ENCODE data around the gene IFT80. TPM values are rescaled to one million over a fixed set of nuclear protein-coding genes. Genes with fewer than 3 reads are reported as not detected.
"Not testable (repeated sequence)": the region's sequence is repeated elsewhere in the genome, so short reads cannot be mapped to it uniquely, and the experiment has no call there.

Gene IFT80
- total RNA-seq, 2 experiments from 2014 or later: 9.3 to 9.9 TPM

- no peaks in the 10 kb centered on the region for H3K27me3 Mint-ChIP-seq (ENCODE audit: low read depth)
- H3K9me3 Mint-ChIP-seq: no peaks in the 10 kb centered on the region
- DNase-seq: no peak
- no peak overlapping the region for H3K4me3 Mint-ChIP-seq
- H3K36me3 Mint-ChIP-seq (ENCODE audit: low read depth): peaks cover 9% of the 10 kb centered on the region
- CTCF ChIA-PET: no interaction called here
- no peak overlapping the region for H3K27ac Mint-ChIP-seq
- no peaks in the 10 kb centered on the region for H3K4me1 Mint-ChIP-seq (ENCODE audit: low read depth)
- intact Hi-C loops (cut with micrococcal nuclease): no loop called here
Measured at GRCh38 chr3:160330690-160331089, 68.3 kb downstream of the IFT80 start.

DNA sequence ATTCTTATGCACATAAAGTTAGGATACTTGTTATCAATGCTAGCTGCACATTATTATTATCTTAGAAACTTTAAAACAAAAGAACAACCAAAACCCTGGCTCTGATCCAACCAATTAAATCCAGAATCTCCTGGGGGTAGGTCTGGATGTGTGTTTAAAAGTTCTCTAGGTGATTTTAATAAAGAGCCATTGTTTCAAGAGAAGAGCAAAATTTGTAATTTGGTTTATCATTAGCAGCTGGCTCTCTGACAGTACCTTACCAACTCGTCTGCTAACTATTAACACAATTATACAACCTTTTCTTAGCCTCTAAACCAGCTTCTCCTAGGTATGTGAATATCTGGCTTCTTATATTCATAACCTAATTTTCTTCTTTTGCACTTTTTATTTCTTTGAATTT lies 68.9 kb downstream of the IFT80 start:
- H3K36me3 Mint-ChIP-seq (ENCODE audit: low read depth): peaks cover 12% of the 10 kb centered on the region
- intact Hi-C loops (cut with micrococcal nuclease): no loop called here
- no peak overlapping the region for H3K27ac Mint-ChIP-seq
- no peaks in the 10 kb centered on the region for H3K4me1 Mint-ChIP-seq (ENCODE audit: low read depth)
- no peaks in the 10 kb centered on the region for H3K9me3 Mint-ChIP-seq
- no peaks in the 10 kb centered on the region for H3K27me3 Mint-ChIP-seq (ENCODE audit: low read depth)
- CTCF ChIA-PET: interaction anchor here (0.7 kb wide), 1 partner anchor 325 kb away, joined by 3 read pairs; no protein-coding TSS in a partner anchor
- no peak for DNase-seq
- H3K4me3 Mint-ChIP-seq: no peak overlapping the region

DNA sequence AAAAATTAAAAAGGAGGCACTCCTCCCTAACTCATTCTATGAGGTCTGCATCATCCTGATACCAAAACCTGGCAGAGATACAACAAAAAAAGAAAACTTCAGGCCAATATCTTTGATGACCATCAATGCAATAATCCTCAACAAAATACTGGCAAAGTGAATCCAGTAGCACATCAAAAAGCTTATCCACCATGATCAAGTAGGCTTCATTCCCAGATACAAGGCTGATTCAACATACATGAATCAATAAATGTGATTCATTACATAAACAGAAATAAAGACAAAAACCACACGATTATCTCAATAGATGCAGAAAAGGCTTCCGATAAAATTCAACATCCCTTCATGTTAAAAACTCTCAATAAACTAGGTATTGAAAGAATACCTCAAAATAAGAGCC lies 72.7 kb downstream of the IFT80 start:
- H3K4me3 Mint-ChIP-seq; H3K4me1 Mint-ChIP-seq (ENCODE audit: low read depth); CTCF ChIA-PET; DNase-seq; H3K27ac Mint-ChIP-seq; H3K27me3 Mint-ChIP-seq (ENCODE audit: low read depth); intact Hi-C loops (cut with micrococcal nuclease); H3K9me3 Mint-ChIP-seq: not testable (repeated sequence)
- peaks cover 20% of the 10 kb centered on the region for H3K36me3 Mint-ChIP-seq (ENCODE audit: low read depth)

- DNase-seq; H3K27me3 Mint-ChIP-seq (ENCODE audit: low read depth); H3K9me3 Mint-ChIP-seq; intact Hi-C loops (cut with micrococcal nuclease); CTCF ChIA-PET; H3K27ac Mint-ChIP-seq; H3K4me1 Mint-ChIP-seq (ENCODE audit: low read depth); H3K4me3 Mint-ChIP-seq: not testable (repeated sequence)
- peaks cover 23% of the 10 kb centered on the region for H3K36me3 Mint-ChIP-seq (ENCODE audit: low read depth)
Measured at GRCh38 chr3:160321821-160322220, 77.2 kb downstream of the IFT80 start.

DNA sequence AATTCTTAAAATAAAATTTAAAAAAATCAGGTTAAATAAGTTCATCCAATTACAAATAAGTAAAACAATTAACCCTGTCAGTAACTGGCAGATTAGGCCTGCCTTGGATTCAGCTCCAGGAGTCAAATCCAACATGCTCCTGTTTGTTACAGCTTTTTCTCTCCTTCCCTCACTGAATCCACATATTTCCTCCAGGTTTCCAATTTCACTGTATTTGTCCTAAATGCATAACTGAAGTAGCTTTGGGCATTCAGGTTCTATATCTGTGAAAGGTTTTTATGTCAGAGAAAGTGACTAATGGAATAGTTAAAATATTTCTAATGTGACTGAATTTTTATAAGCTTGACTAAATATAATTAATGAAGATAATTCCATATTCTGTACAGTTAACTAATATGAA lies 79.7 kb downstream of the IFT80 start:
- Mint-ChIP-seq H3K27me3 (ENCODE audit: low read depth) (no peaks in the 10 kb centered on the region), H3K27ac (no peak overlapping the region), H3K4me3 (no peak overlapping the region), H3K9me3 (no peaks in the 10 kb centered on the region), H3K36me3 (ENCODE audit: low read depth) (peaks cover 11% of the 10 kb centered on the region), H3K4me1 (ENCODE audit: low read depth) (no peaks in the 10 kb centered on the region)
- no peak for DNase-seq
- CTCF ChIA-PET: no interaction called here
- intact Hi-C loops (cut with micrococcal nuclease): no loop called here

DNA sequence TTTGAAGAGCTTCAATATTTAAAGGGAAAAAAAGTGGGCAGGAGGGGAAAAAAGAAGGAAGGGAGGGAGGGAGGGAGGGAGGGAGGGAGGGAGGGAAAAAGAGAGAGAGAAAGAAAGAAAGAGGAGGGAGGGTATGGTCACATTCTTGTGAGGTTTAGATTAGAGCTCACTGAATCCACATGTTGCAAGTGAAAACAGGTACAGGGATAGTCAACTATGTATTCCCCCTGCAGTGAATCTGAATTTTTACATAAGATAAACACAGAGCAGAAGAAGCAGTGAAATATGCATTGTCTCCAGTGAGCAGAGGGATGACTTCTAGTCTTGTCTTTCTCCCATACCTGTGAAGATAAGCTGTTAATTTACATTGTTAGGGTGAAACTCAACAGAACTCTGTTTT lies 84.0 kb downstream of the IFT80 start:
- CTCF ChIA-PET: no interaction called here
- no peak overlapping the region for H3K4me3 Mint-ChIP-seq
- intact Hi-C loops (cut with micrococcal nuclease): no loop called here
- H3K27ac Mint-ChIP-seq: no peak overlapping the region
- DNase-seq: no peak
- H3K27me3 Mint-ChIP-seq (ENCODE audit: low read depth): no peaks in the 10 kb centered on the region
- H3K9me3 Mint-ChIP-seq: no peaks in the 10 kb centered on the region
- H3K4me1 Mint-ChIP-seq (ENCODE audit: low read depth): no peaks in the 10 kb centered on the region
- peaks cover 13% of the 10 kb centered on the region for H3K36me3 Mint-ChIP-seq (ENCODE audit: low read depth)

DNA sequence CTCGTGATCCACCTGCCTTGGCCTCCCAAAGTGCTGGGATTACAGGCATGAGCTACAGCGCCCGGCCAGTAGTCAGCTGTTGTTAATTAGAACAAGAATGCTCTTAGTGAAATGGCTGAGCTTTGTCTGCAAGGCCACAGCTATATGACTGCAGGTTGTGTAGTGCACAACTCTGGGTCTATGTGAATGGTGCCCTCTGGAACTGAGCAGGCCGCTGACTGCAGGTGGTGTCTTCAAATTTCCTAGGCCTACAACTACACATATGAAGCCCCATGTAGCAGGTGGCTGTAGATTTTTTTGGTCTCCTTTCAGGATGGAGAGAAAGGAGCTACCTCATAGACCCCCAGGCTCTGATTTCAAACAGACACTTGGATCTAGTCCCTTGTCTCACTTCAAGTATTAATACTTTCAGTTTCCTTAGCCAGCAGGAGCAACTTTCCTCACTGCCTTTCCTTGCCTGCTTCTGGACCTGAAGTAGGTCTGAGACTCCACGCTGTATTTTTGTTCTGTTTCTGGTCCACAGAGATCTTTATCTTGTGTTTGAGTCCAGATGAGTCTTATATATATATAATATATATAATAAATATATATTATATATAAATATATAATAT lies 86.9 kb downstream of the IFT80 start:
- DNase-seq: peak; percentile 5
- Mint-ChIP-seq H3K27ac (no peak overlapping the region), H3K9me3 (no peaks in the 10 kb centered on the region), H3K4me1 (ENCODE audit: low read depth) (no peaks in the 10 kb centered on the region), H3K27me3 (ENCODE audit: low read depth) (no peaks in the 10 kb centered on the region), H3K4me3 (no peak overlapping the region), H3K36me3 (ENCODE audit: low read depth) (peaks cover 23% of the 10 kb centered on the region)
- CTCF ChIA-PET: no interaction called here
- intact Hi-C loops (cut with micrococcal nuclease): no loop called here

- Mint-ChIP-seq H3K36me3 (ENCODE audit: low read depth) (peaks cover 10% of the 10 kb centered on the region), H3K4me1 (ENCODE audit: low read depth) (no peaks in the 10 kb centered on the region), H3K27me3 (ENCODE audit: low read depth) (no peaks in the 10 kb centered on the region), H3K27ac (no peak overlapping the region), H3K4me3 (no peak overlapping the region), H3K9me3 (no peaks in the 10 kb centered on the region)
- CTCF ChIA-PET: interaction anchor here (1.5 kb wide), 1 partner anchor 11 kb away, joined by 4 read pairs; no protein-coding TSS in a partner anchor
- intact Hi-C loops (cut with micrococcal nuclease): no loop called here
- DNase-seq: no peak
Measured at GRCh38 chr3:160302806-160303205, 96.2 kb downstream of the IFT80 start.

DNA sequence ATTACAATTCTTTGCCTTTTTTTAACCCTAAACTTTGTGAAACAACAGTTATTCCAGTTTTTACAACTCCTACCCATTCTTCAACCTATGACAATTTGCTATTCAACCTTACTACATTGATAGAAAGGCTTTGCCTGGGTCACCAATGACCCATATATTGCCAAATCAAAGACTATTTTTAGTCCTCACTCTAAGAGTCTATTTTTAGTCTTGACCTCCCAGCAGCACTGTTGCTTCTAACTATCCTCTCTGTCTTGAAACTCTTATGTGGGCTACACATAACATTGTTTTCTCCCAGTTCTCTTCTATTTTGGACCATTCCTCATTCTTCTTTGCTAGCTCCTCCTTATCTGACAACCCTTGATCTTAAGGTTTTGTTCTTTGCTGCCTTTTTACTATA lies 102.4 kb downstream of the IFT80 start:
- Mint-ChIP-seq H3K4me3 (no peak overlapping the region), H3K4me1 (ENCODE audit: low read depth) (no peaks in the 10 kb centered on the region), H3K27ac (no peak overlapping the region), H3K27me3 (ENCODE audit: low read depth) (no peaks in the 10 kb centered on the region), H3K36me3 (ENCODE audit: low read depth) (peaks cover 2% of the 10 kb centered on the region), H3K9me3 (no peaks in the 10 kb centered on the region)
- no peak for DNase-seq
- intact Hi-C loops (cut with micrococcal nuclease): no loop called here
- CTCF ChIA-PET: no interaction called here

DNA sequence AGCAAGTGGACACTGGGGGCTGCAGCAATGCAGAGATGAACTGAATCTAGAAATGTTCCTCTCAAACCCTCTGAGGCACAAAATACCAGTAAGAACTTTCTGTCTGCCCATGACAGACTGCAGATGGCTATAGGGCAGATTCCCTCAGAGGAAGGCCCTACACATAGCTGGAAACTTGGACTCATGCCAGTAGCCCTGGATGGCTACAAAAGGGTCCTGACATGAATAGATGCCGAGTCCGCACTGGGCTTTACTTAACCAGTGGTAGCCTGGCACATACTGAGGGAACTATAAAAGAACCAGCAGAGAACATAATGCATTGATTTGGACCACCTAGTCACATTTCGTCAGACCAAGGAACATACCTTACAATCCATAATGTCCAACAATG lies 107.1 kb downstream of the IFT80 start:
- H3K27me3 Mint-ChIP-seq (ENCODE audit: low read depth): no peaks in the 10 kb centered on the region
- CTCF ChIA-PET: no interaction called here
- no peak overlapping the region for H3K27ac Mint-ChIP-seq
- DNase-seq: no peak
- no peaks in the 10 kb centered on the region for H3K9me3 Mint-ChIP-seq
- intact Hi-C loops (cut with micrococcal nuclease): no loop called here
- peaks cover 10% of the 10 kb centered on the region for H3K36me3 Mint-ChIP-seq (ENCODE audit: low read depth)
- no peak overlapping the region for H3K4me3 Mint-ChIP-seq
- H3K4me1 Mint-ChIP-seq (ENCODE audit: low read depth): no peaks in the 10 kb centered on the region

DNA sequence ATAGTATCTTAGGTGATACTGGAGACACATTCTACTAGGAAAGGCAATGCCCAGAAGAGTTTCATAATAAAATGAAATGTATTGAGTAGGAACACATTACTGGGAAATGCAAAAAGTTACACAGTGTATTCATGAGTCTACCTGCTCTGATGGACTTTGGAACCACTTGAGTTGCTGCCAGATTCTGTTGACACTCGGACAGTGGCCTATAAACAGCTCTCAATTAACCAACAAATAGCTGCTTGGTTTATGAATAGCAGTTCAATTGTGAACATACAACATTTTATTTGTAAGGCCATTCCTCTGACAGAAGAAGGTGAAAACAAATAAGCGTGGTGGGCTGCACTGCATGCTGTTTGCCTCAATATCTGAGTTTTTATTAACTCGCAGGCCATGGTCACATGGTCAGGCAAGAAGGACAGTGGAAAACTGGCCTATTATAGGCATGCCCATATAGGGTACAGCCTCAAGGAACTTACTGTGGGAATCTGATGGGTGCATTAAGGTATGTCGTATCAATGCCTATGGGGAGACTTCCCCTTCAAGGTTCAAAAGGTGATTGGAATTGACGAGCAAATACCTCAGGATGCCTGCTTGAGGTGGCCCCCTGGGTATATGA lies 107.6 kb downstream of the IFT80 start:
- Mint-ChIP-seq H3K4me1 (ENCODE audit: low read depth) (no peaks in the 10 kb centered on the region), H3K27me3 (ENCODE audit: low read depth) (no peaks in the 10 kb centered on the region), H3K36me3 (ENCODE audit: low read depth) (peaks cover 10% of the 10 kb centered on the region), H3K27ac (no peak overlapping the region), H3K4me3 (no peak overlapping the region), H3K9me3 (no peaks in the 10 kb centered on the region)
- DNase-seq: no peak
- CTCF ChIA-PET: no interaction called here
- intact Hi-C loops (cut with micrococcal nuclease): no loop called here

GRCh38 chr3:160287666-160288065 lies 111.4 kb downstream of the IFT80 start:
- no peak overlapping the region for H3K4me3 Mint-ChIP-seq
- CTCF ChIA-PET: no interaction called here
- no peak overlapping the region for H3K27ac Mint-ChIP-seq
- no peaks in the 10 kb centered on the region for H3K4me1 Mint-ChIP-seq (ENCODE audit: low read depth)
- no peaks in the 10 kb centered on the region for H3K9me3 Mint-ChIP-seq
- H3K27me3 Mint-ChIP-seq (ENCODE audit: low read depth): no peaks in the 10 kb centered on the region
- intact Hi-C loops (cut with micrococcal nuclease): no loop called here
- no peak for DNase-seq
- peaks cover 10% of the 10 kb centered on the region for H3K36me3 Mint-ChIP-seq (ENCODE audit: low read depth)

DNA sequence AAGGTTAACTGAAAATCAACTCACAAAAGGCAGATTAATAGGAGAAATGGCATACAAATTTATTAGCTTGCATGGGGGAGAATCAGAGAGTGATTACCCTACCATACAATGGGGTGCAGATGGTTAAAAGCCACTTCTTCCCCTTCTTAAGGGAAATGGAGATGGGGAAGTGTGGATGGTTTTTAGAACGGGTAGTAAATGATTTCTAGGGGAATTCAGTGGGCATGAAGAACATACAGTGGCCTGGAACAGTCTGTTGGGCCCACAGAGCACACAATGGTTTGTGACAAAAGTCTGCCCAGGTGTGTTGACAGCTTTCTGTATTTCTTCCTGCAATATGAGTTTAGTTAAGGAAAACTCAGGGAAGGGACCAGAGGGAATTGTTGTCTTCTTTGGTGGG lies 112.8 kb downstream of the IFT80 start:
- Mint-ChIP-seq H3K27me3 (ENCODE audit: low read depth) (no peaks in the 10 kb centered on the region), H3K36me3 (ENCODE audit: low read depth) (peaks cover 10% of the 10 kb centered on the region), H3K4me3 (no peak overlapping the region), H3K4me1 (ENCODE audit: low read depth) (no peaks in the 10 kb centered on the region), H3K9me3 (no peaks in the 10 kb centered on the region), H3K27ac (no peak overlapping the region)
- DNase-seq: no peak
- CTCF ChIA-PET: no interaction called here
- intact Hi-C loops (cut with micrococcal nuclease): no loop called here
